ENCODE data around the gene ITGB3.

DNA sequence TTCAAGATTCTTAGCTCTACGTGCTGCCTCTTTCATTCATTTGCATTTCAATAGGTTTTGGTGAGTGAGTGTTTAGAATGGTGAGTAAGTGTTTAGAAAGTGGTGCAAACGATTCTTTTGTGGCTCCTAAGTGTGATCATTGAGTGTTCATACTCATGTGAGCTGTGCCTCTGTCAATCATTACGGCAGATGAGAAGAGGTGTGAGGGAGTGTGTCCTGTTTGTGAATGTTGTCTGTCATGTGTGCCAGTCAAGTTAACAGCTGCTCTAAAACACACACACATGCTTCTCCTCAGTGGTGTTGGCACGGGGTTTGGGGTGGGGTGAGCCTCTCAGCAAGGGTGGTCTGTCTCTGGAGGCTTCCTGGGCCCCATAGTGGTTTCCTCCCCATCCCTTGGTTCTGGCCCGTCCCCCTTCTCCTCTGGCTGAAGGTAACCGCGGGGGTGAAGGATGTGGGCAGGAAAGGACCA lies 33.1 kb upstream of the ITGB3 start:
- TF ChIP-seq, protein P1, sequence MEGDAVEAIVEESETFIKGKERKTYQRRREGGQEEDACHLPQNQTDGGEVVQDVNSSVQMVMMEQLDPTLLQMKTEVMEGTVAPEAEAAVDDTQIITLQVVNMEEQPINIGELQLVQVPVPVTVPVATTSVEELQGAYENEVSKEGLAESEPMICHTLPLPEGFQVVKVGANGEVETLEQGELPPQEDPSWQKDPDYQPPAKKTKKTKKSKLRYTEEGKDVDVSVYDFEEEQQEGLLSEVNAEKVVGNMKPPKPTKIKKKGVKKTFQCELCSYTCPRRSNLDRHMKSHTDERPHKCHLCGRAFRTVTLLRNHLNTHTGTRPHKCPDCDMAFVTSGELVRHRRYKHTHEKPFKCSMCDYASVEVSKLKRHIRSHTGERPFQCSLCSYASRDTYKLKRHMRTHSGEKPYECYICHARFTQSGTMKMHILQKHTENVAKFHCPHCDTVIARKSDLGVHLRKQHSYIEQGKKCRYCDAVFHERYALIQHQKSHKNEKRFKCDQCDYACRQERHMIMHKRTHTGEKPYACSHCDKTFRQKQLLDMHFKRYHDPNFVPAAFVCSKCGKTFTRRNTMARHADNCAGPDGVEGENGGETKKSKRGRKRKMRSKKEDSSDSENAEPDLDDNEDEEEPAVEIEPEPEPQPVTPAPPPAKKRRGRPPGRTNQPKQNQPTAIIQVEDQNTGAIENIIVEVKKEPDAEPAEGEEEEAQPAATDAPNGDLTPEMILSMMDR (IDR thresholded peaks at IDR 0.05) = no peak
- no peak for TF ChIP-seq CHD2 (IDR thresholded peaks at IDR 0.05; ENCODE audit: low read length, partially characterized antibody)
- TF ChIP-seq POLR2AphosphoS5 (IDR thresholded peaks at IDR 0.05; ENCODE audit: low read depth, low read length) = no peak
- no peak for TF ChIP-seq GATA2 (CRISPR knock-in tag; IDR thresholded peaks at IDR 0.05)
- TF ChIP-seq EP300 (IDR thresholded peaks at IDR 0.05; ENCODE audit: borderline replicate concordance in 1 of 2, low read depth in 1 of 2, low read length in 1 of 2) = no peak
- TF ChIP-seq SMC3 (IDR thresholded peaks at IDR 0.05; ENCODE audit: low read depth, low read length) = no peak
- TF ChIP-seq EZH2phosphoT487 (IDR thresholded peaks at IDR 0.05; ENCODE audit: borderline replicate concordance, low read depth) = no peak
- no peak for TF ChIP-seq RAD21 (IDR thresholded peaks at IDR 0.05; ENCODE audit: low read length)
- TF ChIP-seq, protein P2, sequence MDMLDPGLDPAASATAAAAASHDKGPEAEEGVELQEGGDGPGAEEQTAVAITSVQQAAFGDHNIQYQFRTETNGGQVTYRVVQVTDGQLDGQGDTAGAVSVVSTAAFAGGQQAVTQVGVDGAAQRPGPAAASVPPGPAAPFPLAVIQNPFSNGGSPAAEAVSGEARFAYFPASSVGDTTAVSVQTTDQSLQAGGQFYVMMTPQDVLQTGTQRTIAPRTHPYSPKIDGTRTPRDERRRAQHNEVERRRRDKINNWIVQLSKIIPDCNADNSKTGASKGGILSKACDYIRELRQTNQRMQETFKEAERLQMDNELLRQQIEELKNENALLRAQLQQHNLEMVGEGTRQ (IDR thresholded peaks at IDR 0.05; ENCODE audit: borderline replicate concordance, low read depth, low read length) = no peak
- TF ChIP-seq, protein P3, sequence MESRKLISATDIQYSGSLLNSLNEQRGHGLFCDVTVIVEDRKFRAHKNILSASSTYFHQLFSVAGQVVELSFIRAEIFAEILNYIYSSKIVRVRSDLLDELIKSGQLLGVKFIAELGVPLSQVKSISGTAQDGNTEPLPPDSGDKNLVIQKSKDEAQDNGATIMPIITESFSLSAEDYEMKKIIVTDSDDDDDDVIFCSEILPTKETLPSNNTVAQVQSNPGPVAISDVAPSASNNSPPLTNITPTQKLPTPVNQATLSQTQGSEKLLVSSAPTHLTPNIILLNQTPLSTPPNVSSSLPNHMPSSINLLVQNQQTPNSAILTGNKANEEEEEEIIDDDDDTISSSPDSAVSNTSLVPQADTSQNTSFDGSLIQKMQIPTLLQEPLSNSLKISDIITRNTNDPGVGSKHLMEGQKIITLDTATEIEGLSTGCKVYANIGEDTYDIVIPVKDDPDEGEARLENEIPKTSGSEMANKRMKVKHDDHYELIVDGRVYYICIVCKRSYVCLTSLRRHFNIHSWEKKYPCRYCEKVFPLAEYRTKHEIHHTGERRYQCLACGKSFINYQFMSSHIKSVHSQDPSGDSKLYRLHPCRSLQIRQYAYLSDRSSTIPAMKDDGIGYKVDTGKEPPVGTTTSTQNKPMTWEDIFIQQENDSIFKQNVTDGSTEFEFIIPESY (IDR thresholded peaks at IDR 0.05; ENCODE audit: borderline replicate concordance, low read depth) = no peak
